Tibial nerve (tissue), 4 donors: ENCODE data around the gene INPP5A.

Source experiments
- CTCF ChIP-seq, 5 experiments: fragments of 200-600 bp in 3 of 5; fragments of 450-650 bp in 2 of 5; sonication (generic) in 3 of 5; IDR thresholded peaks; one replicate each; pipeline ENCODE4 v1.5.1; 2016 to 2019; ENCODE audit warnings: antibody characterized with exemption in 5 of 5, mild to moderate bottlenecking in 3 of 5, moderate library complexity in 2 of 5
- EP300 ChIP-seq, 2 donors: sonication (generic); formaldehyde crosslinking; IDR thresholded peaks; one replicate each; pipeline ENCODE4 v1.6.1; 2017; ENCODE audit warnings: antibody characterized with exemption in 2 of 2, mild to moderate bottlenecking in 1 of 2
- POLR2A ChIP-seq, 2 donors: fragments of 450-650 bp; IDR thresholded peaks; one replicate each; pipeline ENCODE4 v1.6.1; 2017; ENCODE audit warnings: antibody characterized with exemption in 2 of 2, mild to moderate bottlenecking in 2 of 2, moderate library complexity in 2 of 2

GRCh38 chr10:132802048-132802447 lies 264.5 kb downstream of the INPP5A start:
- TF ChIP-seq POLR2A (IDR thresholded peaks at IDR 0.05) (no peak), CTCF (IDR thresholded peaks at IDR 0.05) (no peak), EP300 (IDR thresholded peaks at IDR 0.05) (no peak)
